Omental fat pad (tissue), 4 donors: ENCODE data around the gene DDX42. TPM values are rescaled to one million over a fixed set of nuclear protein-coding genes. Genes with fewer than 3 reads are reported as not detected.

ENCODE experiments used
- ATAC-seq: fragments of 150-250 bp; one replicate; pipeline ENCODE4 v1.9.1; 2016; ENCODE audit warnings: mild to moderate bottlenecking, moderate library complexity; ENCODE audit not compliant: low FRiP score
- DNase-seq: peaks from one replicate; pipeline ENCODE4 v3.0.0-alpha.2; 2019; ENCODE audit warnings: low spot score
- total RNA-seq, 4 donors: library from RNA; depleted of rRNA; stranded (reverse); fragments of >200 nt; gene quantifications; one replicate each; pipeline ENCODE4 v1.1.0, GENCODE V29; 2016
- TF ChIP-seq, protein P1 (sequence below), 3 donors: fragments of 450-650 bp; IDR thresholded peaks; one replicate each; pipeline ENCODE4 v1.5.1; 2016 to 2017; ENCODE audit warnings: antibody characterized with exemption in 3 of 3, mild to moderate bottlenecking in 3 of 3, moderate library complexity in 2 of 3

The DDX42 gene
- total RNA-seq, 4 donors from 2014 or later = 87.2 to 150 (median 112) TPM

DNA sequence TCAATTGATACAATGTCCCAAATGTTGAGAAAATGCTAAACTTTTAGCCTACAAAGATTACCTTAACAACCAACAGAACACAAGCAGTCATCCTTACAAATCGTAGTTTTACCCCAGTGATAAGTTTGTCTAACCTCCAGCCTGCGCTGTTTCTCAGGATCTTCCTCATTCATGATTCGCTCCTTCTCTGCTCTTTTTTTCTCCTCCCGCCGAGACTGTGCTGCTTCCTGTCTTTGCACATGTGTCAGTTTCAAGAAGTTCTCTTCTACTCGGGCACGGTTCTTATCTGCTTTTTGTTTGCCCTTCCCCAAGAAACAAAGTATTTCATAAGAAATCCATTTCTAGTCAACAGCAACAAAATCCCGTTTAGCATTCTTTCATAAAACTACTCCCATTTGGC is 22.2 kb upstream of the DDX42 start:
- DNase-seq (no peak), ATAC-seq (no peak)
- TF ChIP-seq, protein P1, sequence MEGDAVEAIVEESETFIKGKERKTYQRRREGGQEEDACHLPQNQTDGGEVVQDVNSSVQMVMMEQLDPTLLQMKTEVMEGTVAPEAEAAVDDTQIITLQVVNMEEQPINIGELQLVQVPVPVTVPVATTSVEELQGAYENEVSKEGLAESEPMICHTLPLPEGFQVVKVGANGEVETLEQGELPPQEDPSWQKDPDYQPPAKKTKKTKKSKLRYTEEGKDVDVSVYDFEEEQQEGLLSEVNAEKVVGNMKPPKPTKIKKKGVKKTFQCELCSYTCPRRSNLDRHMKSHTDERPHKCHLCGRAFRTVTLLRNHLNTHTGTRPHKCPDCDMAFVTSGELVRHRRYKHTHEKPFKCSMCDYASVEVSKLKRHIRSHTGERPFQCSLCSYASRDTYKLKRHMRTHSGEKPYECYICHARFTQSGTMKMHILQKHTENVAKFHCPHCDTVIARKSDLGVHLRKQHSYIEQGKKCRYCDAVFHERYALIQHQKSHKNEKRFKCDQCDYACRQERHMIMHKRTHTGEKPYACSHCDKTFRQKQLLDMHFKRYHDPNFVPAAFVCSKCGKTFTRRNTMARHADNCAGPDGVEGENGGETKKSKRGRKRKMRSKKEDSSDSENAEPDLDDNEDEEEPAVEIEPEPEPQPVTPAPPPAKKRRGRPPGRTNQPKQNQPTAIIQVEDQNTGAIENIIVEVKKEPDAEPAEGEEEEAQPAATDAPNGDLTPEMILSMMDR (IDR thresholded peaks at IDR 0.05) = no peak

DNA sequence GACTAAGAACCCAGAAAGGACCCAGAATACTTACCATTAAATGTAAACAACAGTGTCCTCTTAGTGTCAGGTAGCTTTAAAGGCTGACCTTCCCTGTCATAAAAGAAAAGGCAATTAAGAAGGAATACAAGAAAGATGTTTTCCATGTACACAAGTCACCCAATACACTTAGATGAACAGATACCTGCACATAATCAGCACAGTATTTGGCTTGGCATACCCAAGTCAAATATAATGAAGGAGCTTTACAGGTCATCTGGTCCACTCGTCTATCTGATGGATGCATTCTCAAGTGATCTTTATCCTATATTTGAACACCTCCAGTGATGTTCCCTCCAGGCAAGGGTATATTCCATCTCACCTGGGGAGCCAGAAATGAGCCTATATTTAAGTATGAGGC is 21.3 kb upstream of the DDX42 start:
- ATAC-seq = no peak
- no peak for DNase-seq
- TF ChIP-seq, protein P1 (IDR thresholded peaks at IDR 0.05) = no peak

DNA sequence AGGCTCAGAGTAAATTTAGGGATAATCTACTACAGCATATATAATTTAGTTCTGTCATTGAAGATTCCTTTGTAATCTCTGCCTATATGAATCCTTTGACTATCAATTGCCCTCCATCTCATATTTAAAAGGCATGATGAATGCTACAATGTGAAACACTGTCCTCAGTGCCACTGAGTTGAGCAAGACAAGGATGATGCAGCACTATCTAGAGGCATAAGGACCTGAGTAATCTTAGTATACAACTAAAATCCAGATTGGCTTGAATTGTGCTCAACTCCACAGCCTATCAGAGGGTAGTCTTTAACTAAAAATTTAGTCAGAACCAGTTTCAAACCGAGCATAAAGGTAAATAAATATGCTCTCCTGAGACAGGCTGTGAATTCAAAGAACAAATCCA is 20.8 kb upstream of the DDX42 start:
- DNase-seq (no peak), ATAC-seq (no peak)
- TF ChIP-seq, protein P1 (IDR thresholded peaks at IDR 0.05) = no peak

DNA sequence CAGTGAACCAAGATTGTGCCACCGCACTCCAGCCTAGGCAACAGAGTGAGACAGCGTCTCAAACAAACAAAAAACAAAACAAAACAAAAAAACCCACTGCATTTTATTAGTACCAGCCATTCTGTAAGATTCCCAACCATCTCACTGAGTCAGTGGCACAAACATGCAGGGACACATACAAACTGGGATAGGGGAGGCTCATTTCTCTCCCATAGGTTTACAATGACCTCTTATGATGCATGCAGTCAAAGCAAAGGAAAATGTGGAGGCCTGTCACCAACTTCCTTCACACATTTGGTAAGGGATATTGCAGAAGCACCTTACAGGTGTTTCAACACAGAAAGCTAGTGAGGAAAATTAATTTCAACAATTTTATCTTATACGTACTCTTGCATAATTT is 19.9 kb upstream of the DDX42 start:
- TF ChIP-seq, protein P1 (IDR thresholded peaks at IDR 0.05) = no peak
- ATAC-seq = no peak
- no peak for DNase-seq

DNA sequence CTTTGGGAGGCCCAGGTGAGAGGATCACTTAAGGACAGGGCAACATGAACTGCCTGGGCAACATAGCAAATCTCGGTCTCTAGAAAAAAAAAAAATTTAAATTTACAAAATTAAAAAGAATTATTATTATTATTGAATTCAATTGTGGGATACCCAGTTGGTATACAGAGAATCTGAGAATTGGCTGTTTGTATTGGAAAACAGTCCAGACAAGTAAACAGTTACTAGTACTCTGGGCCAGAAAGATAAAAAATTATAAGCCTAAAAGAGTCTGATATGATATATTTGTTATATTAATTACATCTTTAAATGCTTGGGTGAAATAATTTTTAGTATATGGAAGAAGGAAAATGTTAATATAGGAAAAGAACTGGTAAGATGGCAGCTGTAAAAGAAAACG is 15.5 kb upstream of the DDX42 start:
- TF ChIP-seq, protein P1 (IDR thresholded peaks at IDR 0.05) = no peak
- no peak for DNase-seq
- ATAC-seq = no peak

DNA sequence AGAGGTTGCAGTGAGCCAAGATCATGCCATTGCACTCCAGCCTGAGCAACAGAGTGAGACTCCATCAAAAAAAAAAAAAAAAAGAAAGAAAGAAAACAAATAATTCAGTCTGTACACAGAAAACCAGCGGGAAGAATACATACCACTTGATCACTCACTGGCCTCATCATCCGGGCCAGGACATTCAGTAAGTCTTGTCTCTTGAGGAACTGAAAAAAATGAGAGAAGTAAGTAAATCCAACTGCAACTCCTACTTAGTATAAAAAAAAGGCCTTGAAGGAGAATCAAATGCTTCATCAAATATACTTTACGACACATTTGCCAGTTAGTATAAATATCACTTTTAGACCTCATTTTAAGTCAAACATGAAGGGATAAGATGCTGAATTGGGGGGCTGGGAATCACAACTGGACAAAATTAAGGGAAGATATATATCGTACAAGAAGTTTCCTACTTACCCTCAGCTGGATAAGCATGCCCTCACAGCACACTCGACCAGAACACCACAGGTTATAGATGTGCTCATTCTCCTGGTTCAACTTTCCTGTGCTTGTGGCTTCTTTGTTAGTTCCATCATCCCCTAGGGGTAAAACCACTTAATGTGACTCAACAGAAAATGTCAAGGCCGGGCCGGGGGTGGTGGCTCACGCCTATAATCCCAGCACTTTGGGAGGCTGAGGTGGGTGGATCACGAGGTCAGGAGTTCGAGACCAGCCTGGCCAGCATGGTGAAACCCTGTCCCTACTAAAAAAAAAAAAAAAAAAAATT is 13.0 kb upstream of the DDX42 start:
- DNase-seq (no peak), ATAC-seq (no peak)
- TF ChIP-seq, protein P1 (IDR thresholded peaks at IDR 0.05) = no peak
